ENCODE data around the gene IGF2R.

DNA sequence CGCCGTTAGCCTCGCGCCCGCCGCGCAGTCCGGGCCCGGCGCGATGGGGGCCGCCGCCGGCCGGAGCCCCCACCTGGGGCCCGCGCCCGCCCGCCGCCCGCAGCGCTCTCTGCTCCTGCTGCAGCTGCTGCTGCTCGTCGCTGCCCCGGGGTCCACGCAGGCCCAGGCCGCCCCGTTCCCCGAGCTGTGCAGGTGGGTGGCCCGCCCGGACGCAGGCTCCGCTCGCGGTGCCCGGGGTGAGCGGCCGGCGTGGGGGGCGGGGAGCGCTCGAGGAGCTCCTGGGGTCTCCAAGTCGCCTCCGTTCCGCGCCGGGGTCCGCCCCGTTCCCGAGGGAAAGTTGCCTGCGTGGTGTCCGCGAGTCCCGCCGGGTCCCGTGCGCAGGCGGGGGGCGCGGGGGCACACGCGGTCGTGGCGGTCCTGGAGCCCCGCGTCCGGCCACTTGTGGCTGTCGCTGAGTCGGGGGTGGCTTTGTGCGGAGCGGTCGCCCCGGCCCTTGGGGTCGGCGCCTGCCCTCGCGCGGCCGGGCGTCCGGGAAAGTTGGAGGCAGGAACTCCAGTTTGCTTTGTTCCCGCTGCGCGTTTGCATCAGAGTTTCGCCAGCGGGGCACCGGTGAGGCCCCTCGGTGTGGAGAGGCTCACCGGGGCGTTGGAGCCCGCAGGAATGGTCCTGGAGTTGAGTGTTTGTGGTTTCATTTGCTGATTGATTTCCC, 476 bp downstream of the IGF2R start:
- no peak for TF ChIP-seq EZH2 (IDR thresholded peaks at IDR 0.05; ENCODE audit: insufficient read depth, poor library complexity, severe bottlenecking)
- no peak for TF ChIP-seq EZH2phosphoT487 (IDR thresholded peaks at IDR 0.05; ENCODE audit: insufficient read depth, low read depth)
